Neural crest cell (in vitro differentiated cells): ENCODE measurements around the gene TNFSF18. TPM values are rescaled to one million over a fixed set of nuclear protein-coding genes. Genes with fewer than 3 reads are reported as not detected.

Experiments
- DNase-seq: peaks from one replicate; pipeline ENCODE4 v3.0.0; 2021; ENCODE audit warnings: low read depth, mixed read lengths, low spot score
- H3K27ac Mint-ChIP-seq: one replicate; pipeline ENCODE4 v1.8.0; 2021; ENCODE audit warnings: mild to moderate bottlenecking, mixed read lengths; ENCODE audit not compliant: unreplicated experiment
- H3K27me3 Mint-ChIP-seq: 2 replicates; pipeline ENCODE4 v1.8.0; 2021; ENCODE audit warnings: low read depth, mild to moderate bottlenecking, mixed read lengths
- H3K36me3 Mint-ChIP-seq: 2 replicates; pipeline ENCODE4 v1.8.0; 2021; ENCODE audit warnings: low read depth, mild to moderate bottlenecking, mixed read lengths
- H3K4me1 Mint-ChIP-seq: 2 replicates; pipeline ENCODE4 v1.8.0; 2021; ENCODE audit warnings: mixed read lengths
- H3K4me3 Mint-ChIP-seq: one replicate; pipeline ENCODE4 v1.8.0; 2021; ENCODE audit warnings: mild to moderate bottlenecking, mixed read lengths
- H3K9me3 Mint-ChIP-seq: 2 replicates; pipeline ENCODE4 v1.8.0; 2021; ENCODE audit warnings: mixed read lengths
- total RNA-seq: library from RNA; stranded (reverse); gene quantifications from 2 replicates; pipeline ENCODE4 v1.2.1, GENCODE V29; 2021
- TF ChIP-seq, protein P1 (sequence below): fragments of 200-600 bp; sonication (generic); conservative IDR thresholded peaks from 2 replicates; pipeline ENCODE4 v1.5.0; 2021; ENCODE audit warnings: antibody characterized with exemption, mild to moderate bottlenecking

The TNFSF18 gene
- total RNA-seq, 1 donor from 2014 or later = not detected

DNA sequence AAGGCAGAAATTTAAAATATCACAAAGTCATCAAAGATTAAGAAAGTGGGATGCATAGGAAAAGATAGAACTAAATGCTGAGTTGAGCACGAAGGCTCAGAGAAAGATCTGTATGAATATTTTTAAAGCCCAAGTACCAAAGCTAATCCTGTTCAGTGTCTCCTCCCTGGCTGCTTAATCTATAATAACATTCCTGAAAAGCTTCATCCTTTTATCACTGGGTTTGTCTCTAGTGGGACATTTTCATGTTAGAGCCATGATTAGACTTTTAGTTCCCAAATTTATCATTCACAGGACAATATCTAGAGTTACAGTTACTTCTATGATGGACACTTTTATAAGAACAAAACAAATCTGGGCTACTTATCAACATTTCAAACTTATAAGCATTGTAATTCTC lies 38.6 kb downstream of the TNFSF18 start:
- Mint-ChIP-seq H3K4me3 (no peak overlapping the region), H3K36me3 (no peaks in the 10 kb centered on the region), H3K27ac (no peak overlapping the region), H3K27me3 (no peaks in the 10 kb centered on the region), H3K9me3 (peaks cover 1% of the 10 kb centered on the region), H3K4me1 (no peaks in the 10 kb centered on the region)
- TF ChIP-seq, protein P1, sequence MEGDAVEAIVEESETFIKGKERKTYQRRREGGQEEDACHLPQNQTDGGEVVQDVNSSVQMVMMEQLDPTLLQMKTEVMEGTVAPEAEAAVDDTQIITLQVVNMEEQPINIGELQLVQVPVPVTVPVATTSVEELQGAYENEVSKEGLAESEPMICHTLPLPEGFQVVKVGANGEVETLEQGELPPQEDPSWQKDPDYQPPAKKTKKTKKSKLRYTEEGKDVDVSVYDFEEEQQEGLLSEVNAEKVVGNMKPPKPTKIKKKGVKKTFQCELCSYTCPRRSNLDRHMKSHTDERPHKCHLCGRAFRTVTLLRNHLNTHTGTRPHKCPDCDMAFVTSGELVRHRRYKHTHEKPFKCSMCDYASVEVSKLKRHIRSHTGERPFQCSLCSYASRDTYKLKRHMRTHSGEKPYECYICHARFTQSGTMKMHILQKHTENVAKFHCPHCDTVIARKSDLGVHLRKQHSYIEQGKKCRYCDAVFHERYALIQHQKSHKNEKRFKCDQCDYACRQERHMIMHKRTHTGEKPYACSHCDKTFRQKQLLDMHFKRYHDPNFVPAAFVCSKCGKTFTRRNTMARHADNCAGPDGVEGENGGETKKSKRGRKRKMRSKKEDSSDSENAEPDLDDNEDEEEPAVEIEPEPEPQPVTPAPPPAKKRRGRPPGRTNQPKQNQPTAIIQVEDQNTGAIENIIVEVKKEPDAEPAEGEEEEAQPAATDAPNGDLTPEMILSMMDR = no peak
- no peak for DNase-seq

DNA sequence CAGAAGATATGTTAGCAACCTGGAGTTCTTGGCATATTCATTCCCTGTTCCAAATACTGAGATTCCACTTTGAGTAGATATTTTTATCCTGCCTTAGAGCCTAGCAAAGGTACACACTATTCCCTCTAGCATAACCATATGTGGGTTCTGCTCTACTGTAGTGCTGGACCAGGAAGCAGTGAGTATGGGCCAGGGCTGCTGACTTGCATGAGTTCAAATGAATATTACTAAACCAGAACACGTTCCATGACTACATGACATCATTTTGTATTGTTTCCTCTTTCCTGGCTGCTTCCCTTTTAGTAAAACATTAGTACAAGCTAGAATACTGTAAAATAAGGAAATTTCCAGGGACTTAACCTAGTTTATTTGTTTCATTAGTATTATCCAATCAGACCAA lies 41.1 kb downstream of the TNFSF18 start:
- Mint-ChIP-seq H3K27me3 (no peaks in the 10 kb centered on the region), H3K36me3 (no peaks in the 10 kb centered on the region), H3K4me1 (peaks cover 9% of the 10 kb centered on the region), H3K4me3 (no peak overlapping the region), H3K27ac (no peak overlapping the region), H3K9me3 (peaks cover 7% of the 10 kb centered on the region)
- TF ChIP-seq, protein P1 = no peak
- DNase-seq = no peak

DNA sequence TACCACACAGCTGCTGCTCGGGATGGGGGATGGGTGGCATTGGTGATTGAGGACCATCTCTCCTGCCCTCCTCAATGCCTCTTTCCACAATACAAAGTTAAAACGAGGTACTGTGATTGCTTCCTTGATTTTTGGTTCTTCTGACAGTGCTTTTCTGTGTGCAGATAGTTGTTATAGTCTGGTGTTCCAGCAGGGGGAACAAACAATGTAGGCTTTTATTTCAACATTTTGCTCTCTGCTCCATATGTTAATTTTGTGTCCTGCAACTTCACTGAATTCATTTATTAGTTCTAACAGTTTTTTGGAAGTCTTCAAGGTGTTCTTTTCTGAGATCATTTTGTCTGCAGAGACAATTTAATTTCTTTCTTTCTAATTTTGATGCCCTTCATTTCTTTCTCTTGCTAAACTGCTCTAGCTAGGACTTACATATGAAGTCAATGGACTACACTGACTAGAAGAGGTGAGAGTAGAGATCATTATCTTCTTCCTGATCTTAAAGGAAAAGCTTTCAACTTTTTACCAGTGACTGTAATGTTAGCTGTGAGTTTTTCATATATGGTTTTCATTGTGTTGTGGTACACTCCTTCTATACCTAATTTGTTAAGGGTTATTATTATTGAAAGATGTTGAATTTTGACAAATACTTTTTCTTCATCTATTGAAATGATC lies 45.4 kb downstream of the TNFSF18 start:
- Mint-ChIP-seq H3K4me3 (no peak overlapping the region), H3K9me3 (peaks cover 17% of the 10 kb centered on the region), H3K27ac (no peak overlapping the region), H3K27me3 (no peaks in the 10 kb centered on the region), H3K36me3 (peaks cover 7% of the 10 kb centered on the region), H3K4me1 (peaks cover 9% of the 10 kb centered on the region)
- no peak for DNase-seq
- TF ChIP-seq, protein P1 = no peak

DNA sequence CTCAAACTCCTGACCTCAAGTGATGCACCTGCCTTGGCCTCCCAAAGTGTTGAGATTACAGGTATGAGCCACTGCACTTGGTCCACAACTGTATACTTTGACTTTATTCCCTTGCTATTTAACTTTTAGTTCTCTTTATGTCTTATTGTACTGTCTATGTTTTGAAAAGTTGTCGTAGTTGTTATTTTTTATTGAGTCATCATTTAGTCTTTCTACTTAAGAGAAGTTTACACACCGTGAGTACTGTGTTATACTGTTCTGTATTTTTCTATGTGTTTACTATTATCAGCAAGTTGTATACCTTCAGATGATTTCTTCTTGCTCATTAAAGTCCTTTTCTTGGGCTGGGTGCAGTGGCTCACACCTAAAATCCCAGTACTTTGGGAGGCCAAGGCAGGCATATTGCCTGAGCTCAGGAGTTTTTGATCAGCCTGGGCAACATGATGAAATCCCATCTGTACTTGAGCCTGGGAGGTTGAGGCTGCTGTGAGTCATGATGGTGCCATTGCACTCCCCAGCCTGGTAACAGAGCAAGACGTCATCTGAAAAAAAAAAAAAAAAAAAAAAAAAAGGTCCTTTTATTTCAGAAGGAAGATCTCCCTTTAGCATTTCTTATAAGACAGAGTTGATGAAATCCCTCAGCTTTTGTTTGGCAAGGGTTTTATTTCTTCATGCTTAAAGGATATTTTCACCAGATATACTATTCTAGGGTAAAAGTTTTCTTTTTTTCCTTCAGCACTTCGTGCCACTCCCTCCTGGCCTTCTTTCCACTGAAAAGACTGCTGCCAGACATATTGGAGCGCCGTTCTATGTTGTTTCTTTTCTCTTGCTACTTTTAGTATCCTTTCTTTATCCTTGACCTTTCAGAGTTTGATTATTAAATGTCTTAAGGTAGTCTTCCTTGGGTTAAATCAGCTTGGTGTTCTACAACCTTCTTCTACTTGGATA lies 47.6 kb downstream of the TNFSF18 start:
- peaks cover 22% of the 10 kb centered on the region for H3K9me3 Mint-ChIP-seq
- TF ChIP-seq, protein P1 = no peak
- DNase-seq = no peak
- no peak overlapping the region for H3K27ac Mint-ChIP-seq
- H3K4me3 Mint-ChIP-seq = no peak overlapping the region
- H3K4me1 Mint-ChIP-seq = peaks cover 20% of the 10 kb centered on the region
- no peaks in the 10 kb centered on the region for H3K27me3 Mint-ChIP-seq
- peaks cover 12% of the 10 kb centered on the region for H3K36me3 Mint-ChIP-seq

DNA sequence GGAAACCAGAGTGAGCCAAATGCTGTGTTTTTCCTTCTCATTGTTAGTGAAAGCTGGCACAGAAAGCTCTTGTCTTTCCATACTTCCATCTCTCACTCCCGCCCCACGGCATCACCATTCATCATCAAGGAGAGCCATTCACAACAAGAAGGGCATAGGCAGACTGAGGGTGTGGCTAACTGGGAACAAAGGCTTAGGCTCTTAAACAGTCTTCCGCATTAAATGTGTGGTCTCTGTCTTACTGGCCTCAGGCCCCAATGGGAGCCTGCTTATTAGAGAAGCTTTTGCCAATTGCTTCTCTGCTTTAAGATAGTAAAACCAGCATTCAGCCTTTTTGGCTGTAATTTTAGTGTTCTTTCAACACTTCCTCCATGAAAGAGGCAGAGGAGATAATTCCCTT lies 51.4 kb downstream of the TNFSF18 start:
- Mint-ChIP-seq H3K27ac (peak overlapping the region; percentile 47), H3K27me3 (no peaks in the 10 kb centered on the region), H3K36me3 (peaks cover 12% of the 10 kb centered on the region), H3K9me3 (peaks cover 22% of the 10 kb centered on the region), H3K4me3 (no peak overlapping the region), H3K4me1 (peaks cover 12% of the 10 kb centered on the region)
- no peak for DNase-seq
- TF ChIP-seq, protein P1 = no peak
